Frontal cortex (tissue), 4 donors: ENCODE measurements around the gene GABBR2. TPM values are rescaled to one million over a fixed set of nuclear protein-coding genes. Genes with fewer than 3 reads are reported as not detected.

Source experiments
- DNase-seq, 2 donors: peaks; one replicate each; pipeline ENCODE4 v3.0.0; 2012; ENCODE audit warnings: low spot score in 2 of 2
- FAIRE-seq: peaks from 2 replicates; lab custom pipeline; 2012; peaks lifted over from hg19 to GRCh38; lab: Jason Lieb, UNC
- total RNA-seq: library from RNA; depleted of rRNA; stranded (reverse); fragments of >200 nt; gene quantifications from one replicate; pipeline ENCODE4 v1.2.3, GENCODE V29; 2014
- donor health status: control.
- donor health status: control.
- donor health status: control.

GABBR2 gene
- total RNA-seq, 1 donor from 2014 or later, result 39.9 TPM

GRCh38 chr9:98724810-98725530 is 16.2 kb upstream of the GABBR2 start:
- FAIRE-seq, result no peak

DNA sequence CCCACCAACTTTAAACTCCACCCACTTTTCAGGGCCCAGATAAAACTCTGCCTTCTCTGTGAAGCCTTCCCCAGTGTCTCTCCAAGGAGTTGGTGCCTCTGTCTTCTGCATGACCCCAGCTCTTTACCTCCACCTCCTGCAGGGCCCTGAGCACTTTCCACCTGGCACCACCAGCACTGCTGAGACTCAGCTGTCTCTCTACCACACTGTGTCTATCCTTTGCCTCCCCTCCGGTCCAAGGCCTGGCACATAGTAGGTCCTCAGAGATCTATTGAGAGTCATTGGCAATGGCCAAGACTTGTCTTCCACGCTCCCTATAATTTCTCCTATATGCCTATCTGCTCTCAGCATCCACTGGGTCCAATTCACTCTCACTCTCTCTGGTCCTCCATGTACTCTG is 12.9 kb upstream of the GABBR2 start:
- DNase-seq (no peak), FAIRE-seq (no peak)

More at GRCh38 chr9:98724810-98725530, 16.2 kb upstream of the GABBR2 start:
- DNase-seq, result no peak

DNA sequence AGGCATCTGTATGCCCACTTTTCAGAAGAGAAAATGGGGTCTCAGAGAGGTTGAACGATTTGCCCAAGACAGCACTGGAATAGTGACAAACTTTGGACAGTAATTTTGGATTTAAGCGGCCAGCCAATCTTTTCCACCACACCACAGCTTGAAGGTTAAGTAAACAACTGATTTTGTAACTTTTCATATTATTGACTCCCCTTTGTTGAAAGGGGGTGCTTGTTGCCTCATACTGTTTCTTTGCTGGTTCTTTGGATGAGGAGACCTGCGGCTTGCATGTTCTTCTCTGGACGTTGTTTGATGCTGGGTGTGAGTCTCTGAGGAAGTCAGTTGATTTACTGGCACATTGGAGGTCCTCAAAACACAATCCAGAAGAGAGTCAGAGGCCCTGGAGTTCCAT is 11.7 kb upstream of the GABBR2 start:
- no peak for DNase-seq
- no peak for FAIRE-seq

DNA sequence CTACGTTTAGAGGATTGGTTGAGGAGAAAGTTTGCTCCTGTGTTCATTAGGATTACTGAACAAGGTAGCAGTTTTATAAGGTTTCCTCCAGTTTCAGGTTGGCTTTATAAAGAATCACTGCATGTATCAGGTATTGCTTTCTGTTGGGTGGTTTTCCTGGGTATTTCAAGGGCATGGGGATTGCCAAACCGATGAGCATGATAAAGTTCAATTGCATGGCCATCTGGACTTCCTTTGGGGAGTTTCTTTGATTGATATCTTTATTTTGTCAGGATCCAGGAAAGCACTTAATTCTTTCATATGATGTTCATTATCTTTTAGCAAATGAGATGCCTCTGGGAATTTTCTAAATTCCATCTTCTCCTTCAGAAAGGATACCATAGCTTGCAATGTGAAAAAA is 10.3 kb upstream of the GABBR2 start:
- FAIRE-seq (no peak), DNase-seq (no peak)

- FAIRE-seq, result no peak
Measured at GRCh38 chr9:98714833-98715232, 6.1 kb upstream of the GABBR2 start.

DNA sequence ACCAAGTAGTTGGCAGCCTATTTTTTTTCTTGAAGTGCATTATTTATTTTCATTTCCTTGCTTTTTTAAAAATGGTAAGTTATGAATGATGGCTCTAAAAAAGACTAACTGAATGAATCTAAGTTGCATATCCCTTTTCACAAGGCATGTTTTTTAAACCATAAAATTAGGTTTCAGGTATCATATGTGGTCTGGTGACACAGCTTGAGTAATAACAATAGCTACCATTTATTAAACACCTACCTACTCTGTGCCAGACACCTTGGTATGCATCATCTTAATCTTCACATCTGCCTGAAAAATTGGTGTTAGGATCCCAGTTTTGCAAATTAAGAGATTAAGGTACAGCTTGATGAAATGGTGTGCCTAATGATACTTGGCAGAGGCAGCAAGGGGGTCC is 4.3 kb upstream of the GABBR2 start:
- FAIRE-seq, result no peak
- no peak for DNase-seq

More at GRCh38 chr9:98714833-98715232, 6.1 kb upstream of the GABBR2 start:
- DNase-seq, result no peak

- FAIRE-seq, result no peak
- no peak for DNase-seq
Measured at GRCh38 chr9:98709968-98710965, 1.5 kb upstream of the GABBR2 start.

DNA sequence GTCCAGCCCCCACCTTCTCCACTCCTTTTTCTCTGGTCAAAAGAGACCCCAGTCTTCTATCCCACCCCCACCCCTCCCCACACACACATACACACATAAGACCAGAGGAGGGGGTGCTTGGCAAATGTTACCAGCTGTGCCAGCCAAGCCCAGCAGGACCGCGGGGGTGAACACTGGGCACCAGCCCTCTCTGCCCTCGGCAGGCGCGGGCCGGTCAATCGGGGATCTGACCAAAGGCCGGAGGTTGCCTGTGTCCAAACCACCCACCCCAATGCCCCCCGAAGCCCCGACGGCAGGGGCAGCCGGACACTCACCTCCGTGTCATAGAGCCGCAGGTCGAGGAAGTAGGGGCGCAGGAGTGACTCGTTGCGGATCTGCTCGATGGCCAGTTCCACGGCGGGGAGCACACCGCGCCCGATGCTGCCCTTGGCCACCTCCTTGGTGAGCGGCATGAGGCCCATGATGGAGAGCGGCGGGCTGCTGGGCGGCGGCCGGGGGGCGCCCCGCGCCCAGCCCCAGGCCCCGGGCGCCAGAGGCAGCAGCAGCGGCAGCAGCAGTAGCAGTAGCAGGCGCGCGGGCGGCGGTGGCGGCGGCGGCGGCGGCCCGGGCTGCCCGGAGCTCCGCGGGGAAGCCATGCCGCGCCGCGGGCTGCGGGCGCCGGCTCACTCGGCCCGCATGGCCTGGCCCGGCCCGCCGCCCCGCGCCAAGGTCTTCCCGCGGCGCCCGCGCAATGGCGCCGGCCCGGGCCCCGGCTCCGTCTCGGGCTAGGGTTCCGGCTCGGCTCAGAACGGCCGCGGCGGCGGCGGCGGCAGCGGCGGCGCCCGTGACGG is 417 bp downstream of the GABBR2 start:
- FAIRE-seq (no peak), DNase-seq (peak in 1 of 2 donors; percentile 41)

GRCh38 chr9:98707166-98708102 is 1.3 kb downstream of the GABBR2 start:
- FAIRE-seq (no peak), DNase-seq (peak; percentile 45 to 50)

GRCh38 chr9:98706651-98707165 is 2.0 kb downstream of the GABBR2 start:
- peak in 1 of 2 donors; percentile 15 for DNase-seq
- no peak for FAIRE-seq

DNA sequence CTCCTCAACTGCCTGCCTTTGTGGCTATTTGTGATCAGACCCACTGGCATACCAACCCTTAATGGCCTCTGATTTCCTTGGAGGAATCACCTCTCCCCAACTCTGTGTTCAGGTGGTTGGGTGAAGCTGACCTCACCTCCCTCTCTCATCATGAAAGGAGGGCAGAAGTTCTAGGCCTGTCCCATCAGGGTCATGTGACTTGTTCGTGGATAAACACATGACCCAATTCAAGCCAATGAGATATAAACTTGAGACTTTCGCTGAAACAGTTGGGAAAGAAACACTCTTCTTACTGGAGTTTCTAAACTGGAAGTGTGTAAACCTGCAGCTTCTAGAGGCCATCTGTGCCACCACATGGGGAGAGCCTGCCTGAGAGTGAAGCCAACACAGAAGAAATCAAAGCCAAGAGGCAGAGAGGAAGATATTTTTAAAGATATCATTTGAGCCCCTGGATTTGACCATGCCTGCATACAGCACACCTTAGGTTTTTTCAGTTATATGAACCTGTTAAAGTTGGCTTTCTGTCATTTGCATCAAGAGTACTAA is 5.8 kb downstream of the GABBR2 start:
- DNase-seq (no peak), FAIRE-seq (no peak)

DNA sequence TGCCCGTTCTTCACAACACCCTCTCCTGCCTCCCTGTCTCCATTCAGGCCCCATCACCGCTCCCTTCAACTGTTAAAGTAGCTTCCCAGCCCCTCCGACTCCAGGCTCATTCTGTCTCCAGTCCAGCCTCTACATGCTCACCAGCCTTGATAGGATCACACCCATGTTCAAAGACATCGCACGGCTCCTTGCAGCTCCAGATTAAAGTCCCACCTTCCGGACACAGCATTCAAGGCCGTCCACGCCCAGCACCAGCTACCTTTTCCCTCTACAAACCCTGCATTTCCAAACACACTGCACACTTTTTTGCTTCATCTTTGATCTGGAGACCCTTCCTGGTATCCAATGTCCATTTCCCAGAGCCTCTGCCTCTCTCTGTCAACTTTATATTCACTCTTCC is 6.4 kb downstream of the GABBR2 start:
- FAIRE-seq, result no peak
- DNase-seq, result no peak

DNA sequence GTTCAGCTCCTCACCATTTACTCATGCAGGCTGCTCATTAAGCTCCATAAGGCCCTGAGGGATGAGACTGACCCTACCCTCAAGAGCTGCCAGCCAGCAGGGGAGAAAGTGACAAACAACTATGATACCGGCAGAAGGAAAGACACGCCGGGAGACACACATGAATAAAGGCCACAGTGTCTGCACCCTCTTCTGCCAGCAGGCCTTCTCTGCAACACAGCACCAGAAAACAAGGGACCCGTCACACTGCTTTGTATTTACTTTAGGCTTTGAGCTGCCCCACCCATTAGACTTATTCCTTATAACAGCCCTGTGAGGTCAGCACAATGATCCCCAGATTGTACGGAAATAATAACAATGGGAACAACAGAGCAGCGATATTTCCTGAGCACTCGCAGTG is 7.2 kb downstream of the GABBR2 start:
- DNase-seq, result no peak
- no peak for FAIRE-seq

DNA sequence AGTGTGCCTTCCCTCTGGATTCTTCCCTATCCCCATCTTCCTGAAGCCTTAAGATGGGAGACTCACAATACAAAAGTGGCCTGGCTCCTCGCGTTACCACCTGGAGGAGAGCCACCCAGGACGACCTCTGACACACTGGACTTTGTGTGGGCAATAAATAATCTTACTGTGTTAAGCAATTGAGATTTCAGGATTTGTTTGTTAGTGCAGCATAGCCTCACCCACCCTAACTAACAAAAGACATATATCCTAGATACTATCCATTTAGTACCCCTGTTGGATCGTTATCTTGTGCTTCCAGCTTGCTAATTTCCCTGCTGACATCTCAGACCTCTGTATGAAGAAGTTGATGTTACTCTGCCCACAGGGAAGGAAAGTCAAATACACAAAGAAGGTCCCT is 7.9 kb downstream of the GABBR2 start:
- no peak for DNase-seq
- FAIRE-seq, result no peak

DNA sequence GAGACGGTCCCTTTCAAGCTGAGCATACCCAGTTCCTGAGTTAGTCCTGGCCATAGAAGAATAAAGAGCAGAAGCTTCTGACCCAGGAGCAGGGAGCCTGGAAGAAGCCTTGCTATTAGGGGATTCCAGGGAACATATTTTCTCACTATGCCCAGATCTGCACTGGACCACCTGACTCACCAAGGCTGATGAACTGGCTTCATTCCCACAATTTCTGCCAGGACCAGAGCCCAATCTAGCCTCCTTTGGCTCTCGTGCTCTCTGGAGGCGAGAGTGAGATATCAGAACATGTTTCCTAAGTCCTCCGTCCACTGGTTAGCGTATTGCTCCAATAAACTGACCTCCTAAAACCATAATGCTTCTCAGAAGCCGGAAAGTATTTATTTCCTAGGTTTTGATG is 9.9 kb downstream of the GABBR2 start:
- DNase-seq (no peak), FAIRE-seq (no peak)

GRCh38 chr9:98694943-98695342 is 13.8 kb downstream of the GABBR2 start:
- no peak for DNase-seq

DNA sequence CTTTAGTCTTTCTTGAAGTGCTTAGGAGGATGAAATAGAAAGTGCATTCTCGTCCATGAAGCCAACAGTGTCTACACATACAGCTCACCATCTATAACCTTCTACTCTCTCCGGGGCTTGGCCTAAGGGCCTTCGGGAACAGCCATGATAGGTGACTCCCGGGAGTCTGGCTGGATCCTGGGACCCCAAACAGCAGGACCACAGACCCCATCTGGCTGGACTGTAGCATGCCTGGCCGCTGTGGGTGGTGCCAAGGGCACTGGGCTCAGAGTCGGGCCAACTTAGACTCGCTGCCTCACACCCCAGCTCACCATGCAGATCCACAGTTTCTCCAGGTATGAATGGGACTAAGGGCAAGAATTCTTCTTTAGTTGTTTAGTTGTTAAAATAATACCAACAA is 16.3 kb downstream of the GABBR2 start:
- FAIRE-seq (no peak), DNase-seq (no peak)

More at GRCh38 chr9:98694943-98695342, 13.8 kb downstream of the GABBR2 start:
- no peak for FAIRE-seq

- FAIRE-seq, result no peak
- no peak for DNase-seq
Measured at GRCh38 chr9:98691890-98692289, 16.8 kb downstream of the GABBR2 start.
